Endothelial cell of umbilical vein (primary cell): ENCODE results near the gene ZNF316. TPM values are rescaled to one million over a fixed set of nuclear protein-coding genes. Genes with fewer than 3 reads are reported as not detected.

ENCODE experiments used
- BruUV-seq: library from RNA; stranded (reverse); fragments of 400-500 nt; replicated peaks from 2 replicates; lab custom pipeline; 2021; lab: Mats Ljungman, UMichigan
- CTCF ChIA-PET: fragments of 300-600, 350-600 bp; sonication (Branson Sonifier 250); formaldehyde crosslinking; loops from one replicate; lab custom pipeline; 2021; ENCODE audit warnings: antibody characterized with exemption, inconsistent platforms; lab: Charles Lee
- POLR2A ChIA-PET: fragments of 300-600, 350-600 bp; sonication (Branson Sonifier 250); formaldehyde crosslinking; loops from one replicate; lab custom pipeline; 2021; ENCODE audit warnings: antibody characterized with exemption, inconsistent platforms; lab: Charles Lee
- DNase-seq: peaks from one replicate; pipeline ENCODE4 v3.0.0-alpha.2; 2011; ENCODE audit warnings: low read depth, low spot score
- FAIRE-seq: peaks from 2 replicates; lab custom pipeline; 2011; peaks lifted over from hg19 to GRCh38; lab: Jason Lieb, UNC
- H2AFZ ChIP-seq: 2 replicates; pipeline ENCODE4 v1.6.0; 2012; ENCODE audit warnings: low read depth, low read length, control low read depth, inconsistent platforms
- H3K27ac ChIP-seq: 2 replicates; pipeline ENCODE4 v1.5.1; 2011; ENCODE audit warnings: low read depth, mild to moderate bottlenecking, control low read depth, low read length, moderate library complexity; ENCODE audit not compliant: insufficient read depth
- H3K27me3 ChIP-seq, 2 experiments: 2 replicates each; pipeline versions ENCODE4 v1.6.0 to v1.6.1; 2011; ENCODE audit warnings: low read length in 2 of 2, mixed read lengths in 1 of 2; ENCODE audit not compliant: control insufficient read depth in 2 of 2, insufficient read depth in 2 of 2
- H3K36me3 ChIP-seq, 2 experiments: 2 replicates in 1 of 2; 3 replicates in 1 of 2; pipeline ENCODE4 v1.5.1; 2011; ENCODE audit warnings: low read length in 2 of 2, mild to moderate bottlenecking in 1 of 2, moderate library complexity in 1 of 2; ENCODE audit not compliant: control insufficient read depth in 2 of 2, insufficient read depth in 2 of 2; ENCODE audit errors: extremely low read depth in 1 of 2
- H3K4me1 ChIP-seq: 3 replicates; pipeline ENCODE4 v1.5.1; 2011; ENCODE audit warnings: mild to moderate bottlenecking, low read length; ENCODE audit not compliant: control insufficient read depth, insufficient read depth; ENCODE audit errors: extremely low read depth
- H3K4me2 ChIP-seq: 2 replicates; pipeline ENCODE4 v1.6.1; 2011; ENCODE audit warnings: low read length, control low read depth, mixed read lengths; ENCODE audit not compliant: insufficient read depth
- H3K4me3 ChIP-seq, 3 experiments: fragments of 200-600 bp in 1 of 3; sonication (generic), shearing (Covaris generic) in 1 of 3; replicated peaks in 1 of 3; 2 replicates each; pipeline ENCODE4 v1.5.1; 2011 to 2016; ENCODE audit warnings: control low read depth in 3 of 3, low read length in 3 of 3, mild to moderate bottlenecking in 2 of 3, inconsistent platforms in 1 of 3, low read depth in 1 of 3, moderate library complexity in 1 of 3; ENCODE audit not compliant: insufficient read depth in 1 of 3
- H3K79me2 ChIP-seq: 2 replicates; pipeline ENCODE4 v1.6.0; 2012; ENCODE audit warnings: low read length, inconsistent platforms; ENCODE audit not compliant: control insufficient read depth, insufficient read depth
- H3K9ac ChIP-seq: replicated peaks from 2 replicates; pipeline ENCODE3; 2011; ENCODE audit warnings: low read length, control low read depth; ENCODE audit not compliant: insufficient read depth; ENCODE audit errors: extremely low read depth
- H3K9me1 ChIP-seq: replicated peaks from 3 replicates; pipeline ENCODE4 v1.6.0; 2011; ENCODE audit warnings: mild to moderate bottlenecking, low read length; ENCODE audit not compliant: control insufficient read depth, insufficient read depth; ENCODE audit errors: extremely low read depth
- H3K9me3 ChIP-seq: replicated peaks from 2 replicates; pipeline ENCODE4 v1.5.1; 2012; ENCODE audit warnings: low read length, inconsistent platforms; ENCODE audit not compliant: control insufficient read depth, insufficient read depth
- H4K20me1 ChIP-seq: replicated peaks from 2 replicates; pipeline ENCODE3; 2011; ENCODE audit warnings: mild to moderate bottlenecking, low read length; ENCODE audit not compliant: control insufficient read depth, insufficient read depth; ENCODE audit errors: extremely low read depth
- CTCF ChIP-seq, 2 donors: IDR thresholded peaks; 1 replicate in 1 of 2; 2 replicates in 1 of 2; pipeline ENCODE4 v1.5.1; 2011; ENCODE audit warnings: low read length in 2 of 2, mild to moderate bottlenecking in 2 of 2, moderate library complexity in 2 of 2, control low read depth in 1 of 2, inconsistent platforms in 1 of 2, low read depth in 1 of 2; ENCODE audit not compliant: insufficient read depth in 1 of 2; ENCODE audit errors: extremely low read depth in 1 of 2
- EZH2 ChIP-seq: IDR thresholded peaks from 2 replicates; pipeline ENCODE4 v1.6.1; 2012; ENCODE audit warnings: borderline replicate concordance, low read depth, mild to moderate bottlenecking, moderate library complexity, low read length, inconsistent platforms; ENCODE audit not compliant: severe bottlenecking
- FOS ChIP-seq: IDR thresholded peaks from 2 replicates; pipeline ENCODE4 v1.6.1; 2011; ENCODE audit warnings: mild to moderate bottlenecking, low read length, moderate library complexity, borderline replicate concordance; ENCODE audit not compliant: insufficient read depth
- GATA2 ChIP-seq: IDR thresholded peaks from 2 replicates; pipeline ENCODE4 v1.7.0; 2011; ENCODE audit warnings: low read depth, mild to moderate bottlenecking, moderate library complexity, mixed read lengths, low read length; ENCODE audit not compliant: insufficient read length, insufficient read depth
- JUN ChIP-seq: IDR thresholded peaks from 2 replicates; pipeline ENCODE4 v1.6.1; 2011; ENCODE audit warnings: borderline replicate concordance, low read depth; ENCODE audit not compliant: insufficient read length, insufficient read depth
- MAX ChIP-seq: IDR thresholded peaks from 2 replicates; pipeline ENCODE4 v1.6.1; 2011; ENCODE audit not compliant: insufficient read depth, insufficient read length
- MYC ChIP-seq: IDR thresholded peaks from one replicate; pipeline ENCODE4 v1.6.1; 2011; ENCODE audit warnings: mild to moderate bottlenecking, low read depth, low read length
- POLR2A ChIP-seq: IDR thresholded peaks from 2 replicates; pipeline ENCODE4 v1.6.1; 2012; ENCODE audit warnings: low read depth, mild to moderate bottlenecking, control low read depth, low read length
- POLR2AphosphoS5 ChIP-seq: IDR thresholded peaks from 2 replicates; pipeline ENCODE4 v1.6.1; 2012; ENCODE audit warnings: low read depth, mild to moderate bottlenecking, control low read depth, low read length, moderate library complexity; ENCODE audit not compliant: insufficient read depth
- dilution Hi-C: fragments of 300-500 bp; cut with MboI; formaldehyde crosslinking; loops from one replicate; pipeline ENCODE4 v1.15.0; 2019; ENCODE audit warnings: low sequenced_read_pairs; ENCODE audit not compliant: extremely low pct_ligation_motif_present
- intact Hi-C: fragments of 100-400 bp; cut with micrococcal nuclease; formaldehyde crosslinking; loops from one replicate; pipeline ENCODE4 v1.10.0; 2022
- polyA plus RNA-seq, 4 experiments: library from polyadenylated mRNA; depleted of rRNA in 3 of 4; stranded (reverse) in 3 of 4; unstranded in 1 of 4; fragments of >200 nt; gene quantifications; 2 replicates each; pipeline versions ENCODE4 v1.2.1 to v1.2.3, GENCODE V29; 2011 to 2012; ENCODE audit warnings: missing spikeins in 1 of 4
- total RNA-seq: library from RNA; stranded (reverse); gene quantifications from 2 replicates; pipeline ENCODE4 v1.2.3, GENCODE V29; 2021

Gene ZNF316
- total and polyA plus RNA-seq, 2 donors (not counting 3 experiments of a cell fraction or from before 2014, with no cell fraction given): 7.7 to 23.8 TPM

GRCh38 chr7:6648066-6648814 lies 11.1 kb downstream of the ZNF316 start:
- BruUV-seq: no TSS peak
- ChIA-PET POLR2A (no interaction called here), CTCF (no interaction called here)
- Histone ChIP-seq H3K4me2 (no peak overlapping the region), H2AFZ (no peak overlapping the region), H3K79me2 (no peaks in the 10 kb centered on the region), H3K27ac (no peak overlapping the region), H3K4me3 (no peak overlapping the region), H4K20me1 (no peaks in the 10 kb centered on the region), H3K9me3 (no peaks in the 10 kb centered on the region), H3K27me3 (no peaks in the 10 kb centered on the region), H3K4me1 (no peaks in the 10 kb centered on the region), H3K9me1 (no peaks in the 10 kb centered on the region), H3K9ac (no peak overlapping the region), H3K36me3 (peaks cover 8 to 36% of the 10 kb centered on the region in 2 experiments)
- DNase-seq (no peak), FAIRE-seq (no peak)
- dilution Hi-C loops: no loop called here
- TF ChIP-seq POLR2AphosphoS5: no peak
- TF ChIP-seq MAX: no peak
- no peak for TF ChIP-seq MYC
- TF ChIP-seq EZH2: no peak
- no peak for TF ChIP-seq JUN
- TF ChIP-seq POLR2A: no peak
- no peak for TF ChIP-seq GATA2
- no peak for TF ChIP-seq CTCF (IDR thresholded peaks at IDR 0.05; ENCODE audit: extremely low read depth in 1 of 2, insufficient read depth in 1 of 2, low read depth in 1 of 2, low read length in 2 of 2)
- no peak for TF ChIP-seq FOS
- intact Hi-C loops: no loop called here
